H1 (cell line): ENCODE measurements around the gene SNX30. TPM values are rescaled to one million over a fixed set of nuclear protein-coding genes. Genes with fewer than 3 reads are reported as not detected.
A peak's percentile ranks its signal among the peaks of the same experiment; 100 is the strongest.

Source experiments
- CTCF ChIA-PET: fragments of 300-600 bp; sonication (Branson Sonifier 250); formaldehyde crosslinking; loops from one replicate; lab custom pipeline; 2021; ENCODE audit not compliant: partially characterized antibody; lab: Charles Lee
- POLR2A ChIA-PET: fragments of 300-600 bp; sonication (Branson Sonifier 250); formaldehyde crosslinking; loops from one replicate; lab custom pipeline; 2021; ENCODE audit warnings: inconsistent platforms; ENCODE audit not compliant: partially characterized antibody; lab: Charles Lee
- DNase-seq, 2 experiments: peaks; one replicate each; pipeline versions ENCODE4 v3.0.0 to v3.0.0-alpha.2; 2010 to 2022; ENCODE audit warnings: low spot score in 2 of 2, low read depth in 1 of 2, mixed read lengths in 1 of 2
- FAIRE-seq: peaks from 2 replicates; lab custom pipeline; 2011; peaks lifted over from hg19 to GRCh38; lab: Jason Lieb, UNC
- H2AFZ ChIP-seq: 2 replicates; pipeline ENCODE4 v1.8.1; 2012; ENCODE audit warnings: low read length, inconsistent platforms
- H2AK5ac ChIP-seq: 2 replicates; pipeline ENCODE4 v1.6.1; 2013; ENCODE audit warnings: low read depth, low read length
- H2BK120ac ChIP-seq: replicated peaks from 2 replicates; pipeline ENCODE3; 2013; ENCODE audit warnings: low read depth, low read length, inconsistent platforms
- H2BK12ac ChIP-seq: 2 replicates; pipeline ENCODE4 v1.6.1; 2013; ENCODE audit warnings: low read depth, low read length
- H2BK15ac ChIP-seq: 2 replicates; pipeline ENCODE4 v1.6.1; 2013; ENCODE audit warnings: low read length
- H2BK20ac ChIP-seq: 2 replicates; pipeline ENCODE4 v1.6.1; 2013; ENCODE audit warnings: low read length
- H2BK5ac ChIP-seq: 2 replicates; pipeline ENCODE4 v1.6.1; 2013; ENCODE audit warnings: low read depth, low read length
- H3K14ac ChIP-seq: 2 replicates; pipeline ENCODE4 v1.6.1; 2013; ENCODE audit warnings: inconsistent platforms; ENCODE audit not compliant: insufficient read length
- H3K18ac ChIP-seq: 2 replicates; pipeline ENCODE4 v1.6.1; 2013; ENCODE audit warnings: low read length; ENCODE audit errors: extremely low read depth
- H3K23ac ChIP-seq: 2 replicates; pipeline ENCODE4 v1.6.1; 2013; ENCODE audit warnings: inconsistent platforms; ENCODE audit not compliant: insufficient read length
- H3K23me2 ChIP-seq: 2 replicates; pipeline ENCODE4 v1.6.1; 2013; ENCODE audit warnings: low read depth, low read length
- H3K27ac ChIP-seq: 2 replicates; pipeline ENCODE4 v1.6.1; 2011; ENCODE audit warnings: low read depth, low read length, inconsistent platforms
- H3K27me3 ChIP-seq, 4 experiments: replicated peaks in 1 of 4; 1 replicate in 1 of 4; 2 replicates in 3 of 4; pipeline versions ENCODE4 v1.6.1 to v1.8.1; 2011 to 2013; ENCODE audit warnings: low read length in 3 of 4, mild to moderate bottlenecking in 3 of 4, inconsistent platforms in 2 of 4, mixed read lengths in 2 of 4, moderate library complexity in 1 of 4; ENCODE audit not compliant: control insufficient read depth in 3 of 4, insufficient read depth in 3 of 4; ENCODE audit errors: extremely low read depth in 1 of 4
- H3K36me3 ChIP-seq, 4 experiments: 2 replicates each; pipeline versions ENCODE4 v1.6.1 to v1.8.1; 2011 to 2013; ENCODE audit warnings: mild to moderate bottlenecking in 4 of 4, low read length in 3 of 4, moderate library complexity in 2 of 4, control low read depth in 1 of 4, inconsistent platforms in 1 of 4; ENCODE audit not compliant: insufficient read depth in 4 of 4, control insufficient read depth in 2 of 4
- H3K4ac ChIP-seq: replicated peaks from 2 replicates; pipeline ENCODE3; 2013; ENCODE audit warnings: low read length, low read depth, mixed read lengths, inconsistent platforms; ENCODE audit not compliant: insufficient read length
- H3K4me1 ChIP-seq, 4 experiments: replicated peaks in 1 of 4; 1 replicate in 1 of 4; 2 replicates in 3 of 4; pipeline versions ENCODE4 v1.6.1 to v1.8.1; 2011 to 2013; ENCODE audit warnings: low read length in 3 of 4, inconsistent platforms in 2 of 4, mixed read lengths in 1 of 4; ENCODE audit not compliant: insufficient read depth in 4 of 4, control insufficient read depth in 3 of 4
- H3K4me2 ChIP-seq, 2 experiments: 2 replicates each; pipeline versions ENCODE4 v1.6.1 to v1.8.1; 2011 to 2013; ENCODE audit warnings: low read depth in 2 of 2, low read length in 2 of 2, control low read depth in 1 of 2, inconsistent platforms in 1 of 2, mild to moderate bottlenecking in 1 of 2; ENCODE audit not compliant: insufficient read depth in 1 of 2
- H3K4me3 ChIP-seq, 4 experiments: fragments of 200-600, 300-600 bp in 1 of 4; sonication (generic), shearing (Covaris generic), sonication (Bioruptor Twin) in 1 of 4; 2 replicates each; pipeline versions ENCODE4 v1.5.1 to v1.8.1; 2011 to 2016; ENCODE audit warnings: low read length in 4 of 4, low read depth in 3 of 4, control low read depth in 2 of 4, inconsistent platforms in 2 of 4, mild to moderate bottlenecking in 2 of 4, mixed read lengths in 1 of 4, moderate library complexity in 1 of 4; ENCODE audit not compliant: insufficient read depth in 2 of 4; ENCODE audit errors: extremely low read depth in 1 of 4
- H3K56ac ChIP-seq: replicated peaks from 2 replicates; pipeline ENCODE3; 2013; ENCODE audit warnings: low read depth, mild to moderate bottlenecking, mixed read lengths, low read length, inconsistent platforms; ENCODE audit not compliant: insufficient read length
- H3K79me1 ChIP-seq: 2 replicates; pipeline ENCODE4 v1.6.1; 2013; ENCODE audit warnings: low read depth, low read length, control low read depth
- H3K79me2 ChIP-seq, 2 experiments: 2 replicates each; pipeline versions ENCODE4 v1.6.1 to v1.8.1; 2012 to 2013; ENCODE audit warnings: low read length in 2 of 2, mild to moderate bottlenecking in 2 of 2, inconsistent platforms in 1 of 2; ENCODE audit not compliant: insufficient read depth in 2 of 2, control insufficient read depth in 1 of 2
- H3K9ac ChIP-seq, 4 experiments: replicated peaks in 1 of 4; 1 replicate in 1 of 4; 2 replicates in 3 of 4; pipeline versions ENCODE4 v1.6.1 to v1.8.1; 2011 to 2013; ENCODE audit warnings: low read depth in 3 of 4, low read length in 3 of 4, control low read depth in 2 of 4, mild to moderate bottlenecking in 2 of 4, moderate library complexity in 2 of 4, inconsistent platforms in 1 of 4; ENCODE audit errors: extremely low read depth in 1 of 4
- H3K9me3 ChIP-seq, 2 experiments: 2 replicates each; pipeline versions ENCODE4 v1.6.1 to v1.8.1; 2012 to 2013; ENCODE audit warnings: mild to moderate bottlenecking in 2 of 2, moderate library complexity in 2 of 2, control low read depth in 1 of 2, inconsistent platforms in 1 of 2, low read depth in 1 of 2, low read length in 1 of 2, mixed read lengths in 1 of 2; ENCODE audit not compliant: insufficient read depth in 2 of 2
- H4K20me1 ChIP-seq, 2 experiments: replicated peaks in 1 of 2; 2 replicates each; pipeline versions ENCODE3 to v1.8.1; 2011 to 2013; ENCODE audit warnings: inconsistent platforms in 2 of 2, low read length in 2 of 2, mild to moderate bottlenecking in 1 of 2; ENCODE audit not compliant: insufficient read depth in 2 of 2, control insufficient read depth in 1 of 2
- H4K5ac ChIP-seq: 2 replicates; pipeline ENCODE4 v1.6.1; 2013; ENCODE audit warnings: low read length, low read depth, mixed read lengths, inconsistent platforms; ENCODE audit not compliant: insufficient read length
- H4K8ac ChIP-seq: 2 replicates; pipeline ENCODE4 v1.8.0; 2013; ENCODE audit warnings: mild to moderate bottlenecking, moderate library complexity, low read length, inconsistent platforms; ENCODE audit not compliant: insufficient read depth; ENCODE audit errors: extremely low read depth
- H4K91ac ChIP-seq: replicated peaks from 2 replicates; pipeline ENCODE3; 2013; ENCODE audit warnings: low read length, mixed read lengths, inconsistent platforms; ENCODE audit not compliant: insufficient read length
- CTCF ChIP-seq, 3 experiments: IDR thresholded peaks; 1 replicate in 2 of 3; 2 replicates in 1 of 3; pipeline versions ENCODE4 v1.5.1 to v1.6.1; 2011; ENCODE audit warnings: low read length in 3 of 3, mild to moderate bottlenecking in 3 of 3, inconsistent platforms in 2 of 3, low read depth in 1 of 3, moderate library complexity in 1 of 3; ENCODE audit not compliant: insufficient read depth in 1 of 3; ENCODE audit errors: control extremely low read depth in 1 of 3
- SIX5 ChIP-seq: IDR thresholded peaks from 2 replicates; pipeline ENCODE4 v1.6.1; 2011; ENCODE audit warnings: mild to moderate bottlenecking, low read depth, low read length
- USF2 ChIP-seq: IDR thresholded peaks from 2 replicates; pipeline ENCODE4 v1.6.1; 2011; ENCODE audit warnings: low read length, improper control_type of control experiment
- WGBS, 2 experiments: shearing (Covaris generic) in 1 of 2; methylation state at CpG; one replicate each; pipeline versions ENCODE4 v1.1.6 to v1.1.7; 2013 to 2015; ENCODE audit warnings: low lambda C conversion rate in 2 of 2, mixed read lengths in 2 of 2, inconsistent platforms in 1 of 2, low coverage in 1 of 2, missing lambda C conversion rate in 1 of 2; ENCODE audit not compliant: insufficient replicate concordance in 2 of 2, insufficient coverage in 1 of 2, insufficient read length in 1 of 2; ENCODE audit errors: extremely low coverage in 1 of 2, missing lambda C conversion rate in 1 of 2; 5-methylcytosine and 5-hydroxymethylcytosine counted together
- polyA plus RNA-seq, 7 experiments: library from polyadenylated mRNA; depleted of rRNA in 3 of 7; stranded (reverse) in 5 of 7; unstranded in 2 of 7; fragments of >200 nt in 5 of 7; fragments of 200-250 nt in 2 of 7; gene quantifications; 1 replicate in 5 of 7; 2 replicates in 1 of 7; 4 replicates in 1 of 7; pipeline versions ENCODE4 v1.2.1 to v1.2.3, GENCODE V29; 2011 to 2013; ENCODE audit warnings: missing spikeins in 2 of 7, mixed read lengths in 2 of 7
- total RNA-seq: library from RNA; stranded (reverse); fragmentation: NEBNext Ultra II Directional; extraction: Animal tissue kit (Norgen Biotek cat#: 25700); gene quantifications from 2 replicates; pipeline ENCODE4 v1.2.1, GENCODE V29; 2021

SNX30 gene
- total and polyA plus RNA-seq, 2 of the 8 experiments (the other 6 are each of a cell fraction or from before 2014, with no cell fraction given): 4.0 to 12.2 TPM

GRCh38 chr9:112764837-112765236, 14.3 kb downstream of the SNX30 start:
- Histone ChIP-seq H4K5ac (no peak overlapping the region), H3K18ac (no peak overlapping the region), H3K79me1 (peaks cover 2% of the 10 kb centered on the region; the same call in 1 of the 2 replicates), H3K4ac (no peak overlapping the region), H3K4me3 (no peak overlapping the region), H2BK120ac (no peak overlapping the region), H2BK20ac (no peak overlapping the region), H3K9ac (no peak overlapping the region), H3K9me3 (peaks cover 0 to 7% of the 10 kb centered on the region in 2 experiments; a peak in 1 of 4 replicates), H3K23ac (no peak overlapping the region), H2AFZ (no peak overlapping the region), H3K4me2 (0 out of 4 replicates have a peak overlapping the region, but pooled peaks have one; percentile 6 to 27), H3K79me2 (no peaks in the 10 kb centered on the region; a peak in 1 of 4 replicates), H4K91ac (no peak overlapping the region), H3K56ac (no peak overlapping the region), H4K20me1 (no peaks in the 10 kb centered on the region), H3K27ac (no peak overlapping the region), H2BK15ac (no peak overlapping the region), H3K36me3 (no peaks in the 10 kb centered on the region), H2BK5ac (no peak overlapping the region), H3K27me3 (no peaks in the 10 kb centered on the region), H3K23me2 (no peaks in the 10 kb centered on the region), H2AK5ac (no peak overlapping the region), H3K4me1 (peaks cover 0 to 7% (median 2%) of the 10 kb centered on the region in 4 experiments; a peak in 3 of 7 replicates), H4K8ac (no peak overlapping the region), H3K14ac (no peak overlapping the region), H2BK12ac (no peak overlapping the region)
- no peak for DNase-seq
- ChIA-PET CTCF (interaction anchor here (0.9 to 1.1 kb wide), 2 partner anchors 8 to 28 kb away, joined by 3 read pairs; no protein-coding TSS in a partner anchor), POLR2A (interaction anchor here (1.1 kb wide), 1 partner anchor 13 kb away, joined by 3 read pairs; no protein-coding TSS in a partner anchor)
- 61% methylated on average over 7 of the region's 7 CpGs; no CpG with 5 or more reads in 1 of the 2 experiments for WGBS, 2 experiments
- FAIRE-seq: peak; percentile 71
- no peak for TF ChIP-seq CTCF (IDR thresholded peaks at IDR 0.05; ENCODE audit: control extremely low read depth in 1 of 3, insufficient read depth in 1 of 3, low read depth in 1 of 3, low read length in 3 of 3)
- TF ChIP-seq SIX5: no peak
- TF ChIP-seq USF2: peak; percentile 81
